GM20000 (cell line): ENCODE results near the gene HDAC6.

Experiments used
- DNase-seq: peaks from one replicate; pipeline ENCODE4 v3.0.0; 2012; ENCODE audit warnings: low spot score
- TF ChIP-seq, protein P1 (sequence below): IDR thresholded peaks from 2 replicates; pipeline ENCODE4 v1.5.1; 2012; ENCODE audit warnings: mild to moderate bottlenecking, control low read depth; ENCODE audit errors: extremely low read depth, missing control alignments

HDAC6 gene

DNA sequence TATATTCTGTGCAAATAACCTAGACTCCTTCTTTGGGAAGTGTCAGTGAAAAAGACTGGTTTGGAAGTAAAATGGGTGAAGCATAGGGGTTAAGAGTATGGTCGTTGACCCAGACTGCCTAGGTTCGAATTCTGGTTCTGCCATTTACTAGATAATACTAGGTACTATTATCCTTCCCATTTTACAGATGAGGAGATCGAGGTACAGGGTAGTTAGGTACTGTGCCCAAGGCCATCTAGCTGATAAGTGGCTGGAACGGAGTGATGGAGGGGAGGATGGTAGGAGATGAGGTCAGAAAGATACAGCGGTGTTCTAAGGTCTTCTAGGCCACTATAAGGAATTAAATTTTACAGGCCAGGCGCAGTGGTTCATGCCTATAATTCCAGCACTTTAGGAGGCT is 29.3 kb upstream of the HDAC6 start:
- TF ChIP-seq, protein P1, sequence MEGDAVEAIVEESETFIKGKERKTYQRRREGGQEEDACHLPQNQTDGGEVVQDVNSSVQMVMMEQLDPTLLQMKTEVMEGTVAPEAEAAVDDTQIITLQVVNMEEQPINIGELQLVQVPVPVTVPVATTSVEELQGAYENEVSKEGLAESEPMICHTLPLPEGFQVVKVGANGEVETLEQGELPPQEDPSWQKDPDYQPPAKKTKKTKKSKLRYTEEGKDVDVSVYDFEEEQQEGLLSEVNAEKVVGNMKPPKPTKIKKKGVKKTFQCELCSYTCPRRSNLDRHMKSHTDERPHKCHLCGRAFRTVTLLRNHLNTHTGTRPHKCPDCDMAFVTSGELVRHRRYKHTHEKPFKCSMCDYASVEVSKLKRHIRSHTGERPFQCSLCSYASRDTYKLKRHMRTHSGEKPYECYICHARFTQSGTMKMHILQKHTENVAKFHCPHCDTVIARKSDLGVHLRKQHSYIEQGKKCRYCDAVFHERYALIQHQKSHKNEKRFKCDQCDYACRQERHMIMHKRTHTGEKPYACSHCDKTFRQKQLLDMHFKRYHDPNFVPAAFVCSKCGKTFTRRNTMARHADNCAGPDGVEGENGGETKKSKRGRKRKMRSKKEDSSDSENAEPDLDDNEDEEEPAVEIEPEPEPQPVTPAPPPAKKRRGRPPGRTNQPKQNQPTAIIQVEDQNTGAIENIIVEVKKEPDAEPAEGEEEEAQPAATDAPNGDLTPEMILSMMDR: no peak
- DNase-seq: no peak

DNA sequence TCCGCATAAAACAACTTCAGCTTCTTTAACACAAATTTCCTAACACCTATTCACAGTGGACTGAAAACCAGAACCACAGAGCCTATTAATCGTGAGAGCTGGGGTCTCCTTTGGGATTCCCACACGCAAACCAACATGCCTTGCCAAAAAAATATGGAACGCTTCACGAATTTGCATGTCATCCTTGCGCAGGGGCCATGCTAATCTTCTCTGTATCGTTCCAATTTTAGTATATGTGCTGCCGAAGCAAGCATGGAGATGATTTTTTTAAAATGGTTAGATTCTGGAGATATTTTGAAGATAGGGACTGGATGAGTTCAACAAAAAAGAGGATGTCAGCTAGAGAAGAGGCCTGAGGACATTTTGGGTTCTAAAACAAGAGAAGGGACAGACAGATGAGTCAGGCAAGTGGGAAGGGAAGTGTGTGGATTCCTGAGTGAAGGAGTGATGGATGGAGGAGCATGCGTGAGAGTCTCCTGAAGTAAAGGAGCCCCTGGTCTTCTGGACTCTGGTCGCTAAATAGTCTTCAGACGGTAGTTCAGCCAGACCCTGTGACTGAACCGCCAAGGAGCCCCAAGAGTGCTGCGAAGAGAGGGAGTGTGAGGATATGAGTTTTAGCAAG is 24.9 kb upstream of the HDAC6 start:
- no peak for DNase-seq
- TF ChIP-seq, protein P1: no peak

DNA sequence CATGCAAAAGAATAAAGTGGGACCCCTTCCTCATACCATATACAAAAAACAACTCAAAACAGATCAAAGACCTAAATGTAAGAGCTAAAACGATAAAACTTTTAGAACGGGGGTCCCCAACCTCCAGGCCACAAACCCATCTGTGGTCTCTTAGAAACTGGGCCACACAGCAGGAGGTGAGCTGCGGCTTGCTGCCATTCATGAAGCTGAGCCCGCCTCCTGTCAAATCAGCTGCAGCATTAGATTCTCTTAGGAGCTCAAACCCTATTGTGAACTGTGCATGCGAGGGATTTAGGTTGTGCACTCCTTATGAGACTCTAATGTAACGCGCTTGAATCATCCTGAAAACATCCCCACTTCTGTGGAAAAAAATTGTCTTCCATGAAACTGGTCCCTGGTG is 22.5 kb upstream of the HDAC6 start:
- no peak for DNase-seq
- TF ChIP-seq, protein P1: no peak

DNA sequence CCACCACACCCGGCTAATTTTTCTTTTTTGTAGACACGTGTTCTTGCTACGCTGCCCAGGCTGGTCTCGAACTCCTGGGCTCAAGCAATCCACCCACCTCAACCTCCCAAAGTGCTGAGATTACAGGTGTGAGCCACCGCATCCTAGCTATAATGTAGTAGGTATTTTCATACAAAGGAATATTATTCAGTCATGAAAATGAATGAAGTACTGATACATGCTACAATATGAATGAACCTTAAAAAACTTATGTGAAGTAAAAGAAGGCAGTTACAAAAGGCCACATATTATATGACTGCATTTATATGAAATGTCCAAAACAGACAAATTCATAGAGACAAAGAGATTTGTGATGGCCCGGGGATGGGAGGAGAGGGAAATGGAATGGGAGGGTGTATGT is 20.2 kb upstream of the HDAC6 start:
- TF ChIP-seq, protein P1: no peak
- DNase-seq: no peak

DNA sequence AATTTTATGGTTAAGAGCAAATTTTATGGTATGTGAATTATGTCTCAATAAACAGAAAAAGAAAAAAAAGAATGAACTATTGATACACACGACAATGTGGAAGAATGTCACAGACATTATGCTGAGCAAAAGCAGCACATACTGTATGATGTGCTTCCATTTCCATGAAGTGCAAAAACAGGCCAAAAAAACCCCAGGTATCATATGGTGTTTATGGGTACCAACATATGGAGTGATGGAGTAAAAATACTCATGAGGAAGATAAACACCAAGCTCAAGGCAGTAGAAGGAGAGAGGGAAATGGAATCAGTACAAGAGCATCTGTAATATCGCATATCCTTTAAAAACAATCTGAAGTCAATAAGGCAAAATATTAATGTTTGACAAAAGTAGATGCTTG is 19.7 kb upstream of the HDAC6 start:
- no peak for DNase-seq
- TF ChIP-seq, protein P1: no peak

DNA sequence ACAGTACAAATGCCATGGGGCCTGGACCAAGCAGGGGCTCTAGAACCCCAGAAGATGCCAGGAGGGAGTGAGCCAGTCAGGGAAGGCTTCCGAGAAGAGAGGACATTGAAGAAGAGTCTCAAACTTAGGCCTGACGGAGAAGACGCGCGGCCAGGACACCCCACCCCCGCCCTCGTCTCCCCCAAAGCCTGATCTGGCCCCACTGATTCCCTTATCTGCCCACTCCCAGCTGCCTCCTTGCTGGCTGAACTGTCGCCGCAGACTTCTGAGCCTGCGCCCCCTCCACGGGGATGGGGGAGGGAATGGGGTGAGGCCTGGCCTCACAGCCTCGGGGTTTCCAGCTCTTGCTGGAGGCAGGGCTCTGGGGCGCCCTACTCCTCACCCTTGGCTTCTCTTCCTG is 19.1 kb upstream of the HDAC6 start:
- no peak for DNase-seq
- TF ChIP-seq, protein P1: no peak

DNA sequence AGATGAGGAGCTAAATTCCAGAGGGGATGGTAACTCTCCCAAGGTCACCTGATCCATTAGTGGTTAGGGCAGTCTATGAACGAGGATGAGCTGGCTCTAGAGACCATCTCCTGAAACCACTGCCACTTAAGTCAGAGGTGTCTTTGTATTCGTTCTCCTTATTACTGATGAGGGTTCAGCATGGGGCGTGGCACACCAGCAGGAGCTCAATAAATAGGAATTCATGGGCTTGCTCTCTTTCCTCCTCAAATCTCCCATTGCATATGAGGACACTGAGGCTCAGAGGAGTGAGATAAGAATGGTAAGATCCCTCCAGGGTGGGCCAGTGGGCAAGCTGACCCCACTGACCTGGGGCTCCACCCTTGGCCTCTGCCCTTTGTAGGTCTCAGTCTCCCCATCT is 17.1 kb upstream of the HDAC6 start:
- TF ChIP-seq, protein P1: no peak
- no peak for DNase-seq
